ENCODE data around the gene CXCL11.

DNA sequence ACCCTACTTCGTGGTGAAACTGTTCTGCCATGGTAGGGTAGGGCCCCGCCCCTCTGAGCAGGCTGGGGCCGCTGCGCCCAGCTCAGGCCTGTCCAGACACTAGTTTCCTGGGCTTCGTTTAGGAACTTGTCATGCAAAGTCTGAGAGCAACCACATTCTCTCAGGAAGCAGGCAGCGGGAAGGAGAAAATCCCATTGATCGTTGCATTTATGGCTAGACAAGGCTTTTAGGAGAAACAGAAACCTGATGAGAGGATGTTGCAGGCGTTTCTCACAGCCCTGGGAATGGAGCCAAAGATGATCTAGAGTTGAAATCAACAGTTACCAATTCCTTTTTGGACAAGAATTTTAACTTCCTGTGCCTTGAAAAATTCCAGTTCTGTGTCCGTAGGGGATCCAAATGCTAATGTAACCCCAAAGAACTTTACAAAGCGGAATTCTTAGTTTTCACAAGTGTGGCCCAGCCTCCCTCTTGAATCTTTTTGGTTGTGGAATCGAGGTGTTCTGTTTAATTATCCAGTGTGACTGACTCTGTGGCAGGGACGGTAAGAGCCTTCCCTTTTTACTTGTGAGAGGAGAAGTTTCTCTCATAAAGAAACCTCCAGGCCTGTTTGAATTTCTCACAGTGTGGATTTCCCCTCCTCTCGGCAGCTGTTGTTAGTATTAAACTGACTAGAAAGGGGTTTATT, 24.0 kb downstream of the CXCL11 start:
- TF ChIP-seq, protein P1, sequence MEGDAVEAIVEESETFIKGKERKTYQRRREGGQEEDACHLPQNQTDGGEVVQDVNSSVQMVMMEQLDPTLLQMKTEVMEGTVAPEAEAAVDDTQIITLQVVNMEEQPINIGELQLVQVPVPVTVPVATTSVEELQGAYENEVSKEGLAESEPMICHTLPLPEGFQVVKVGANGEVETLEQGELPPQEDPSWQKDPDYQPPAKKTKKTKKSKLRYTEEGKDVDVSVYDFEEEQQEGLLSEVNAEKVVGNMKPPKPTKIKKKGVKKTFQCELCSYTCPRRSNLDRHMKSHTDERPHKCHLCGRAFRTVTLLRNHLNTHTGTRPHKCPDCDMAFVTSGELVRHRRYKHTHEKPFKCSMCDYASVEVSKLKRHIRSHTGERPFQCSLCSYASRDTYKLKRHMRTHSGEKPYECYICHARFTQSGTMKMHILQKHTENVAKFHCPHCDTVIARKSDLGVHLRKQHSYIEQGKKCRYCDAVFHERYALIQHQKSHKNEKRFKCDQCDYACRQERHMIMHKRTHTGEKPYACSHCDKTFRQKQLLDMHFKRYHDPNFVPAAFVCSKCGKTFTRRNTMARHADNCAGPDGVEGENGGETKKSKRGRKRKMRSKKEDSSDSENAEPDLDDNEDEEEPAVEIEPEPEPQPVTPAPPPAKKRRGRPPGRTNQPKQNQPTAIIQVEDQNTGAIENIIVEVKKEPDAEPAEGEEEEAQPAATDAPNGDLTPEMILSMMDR (IDR thresholded peaks at IDR 0.05; ENCODE audit: low read depth, low read length, poor library complexity, severe bottlenecking): no peak
- no peak for TF ChIP-seq EZH2phosphoT487 (IDR thresholded peaks at IDR 0.05; ENCODE audit: borderline replicate concordance, low read length)
